ENCODE measurements around the gene BPIFB2. TPM values are rescaled to one million over a fixed set of nuclear protein-coding genes. Genes with fewer than 3 reads are reported as not detected.

The BPIFB2 gene
- polyA plus RNA-seq, 1 of the 3 experiments (the other 2 are of a cell fraction) = not detected

GRCh38 chr20:33028875-33029274 lies 21.4 kb downstream of the BPIFB2 start:
- H3F3A ChIP-seq (replicated peaks; ENCODE audit: insufficient read depth) = no peaks in the 10 kb centered on the region
- H2AFZ ChIP-seq (ENCODE audit: low read depth) = no peak overlapping the region
- CTCF ChIA-PET = interaction anchor here (0.6 kb wide), 1 partner anchor 131 kb away, joined by 3 read pairs; no protein-coding TSS in a partner anchor
- H3K4me3 ChIP-seq (ENCODE audit: low read depth in 2 of 2, low read length in 1 of 2) = no peak overlapping the region
- H3K9me3 ChIP-seq = no peaks in the 10 kb centered on the region
- H3K9ac ChIP-seq = no peak overlapping the region
- no peaks in the 10 kb centered on the region for H3K36me3 ChIP-seq (replicated peaks in 1 of 2; ENCODE audit: control insufficient read depth in 1 of 2, insufficient read depth in 2 of 2, low read length in 1 of 2)
- no peaks in the 10 kb centered on the region for H3K79me2 ChIP-seq (ENCODE audit: insufficient read depth)
- no peak for TF ChIP-seq RCOR1 (IDR thresholded peaks at IDR 0.05; ENCODE audit: low read length)
- TF ChIP-seq PBX3 (IDR thresholded peaks at IDR 0.05) = no peak
- TF ChIP-seq TAF1 (IDR thresholded peaks at IDR 0.05; ENCODE audit: borderline replicate concordance, low read depth, low read length) = no peak
- no peak for TF ChIP-seq POLR2AphosphoS5 (IDR thresholded peaks at IDR 0.05; ENCODE audit: low read depth, low read length)
- TF ChIP-seq FOXM1 (IDR thresholded peaks at IDR 0.05; ENCODE audit: low read depth) = no peak
- TF ChIP-seq NRF1 (IDR thresholded peaks at IDR 0.05; ENCODE audit: low read depth, low read length) = no peak
- no peak for TF ChIP-seq TEAD4 (IDR thresholded peaks at IDR 0.05; ENCODE audit: borderline replicate concordance, insufficient read depth)
- no peak for TF ChIP-seq EP300 (IDR thresholded peaks at IDR 0.05; ENCODE audit: borderline replicate concordance in 1 of 2, low read depth in 1 of 2, low read length in 1 of 2)
- no peak for TF ChIP-seq JUND (IDR thresholded peaks at IDR 0.05)
- TF ChIP-seq YY1 (IDR thresholded peaks at IDR 0.05; ENCODE audit: low read depth) = no peak
- TF ChIP-seq GABPA (IDR thresholded peaks at IDR 0.05; ENCODE audit: low read depth) = no peak
- TF ChIP-seq CHD2 (IDR thresholded peaks at IDR 0.05; ENCODE audit: low read length, partially characterized antibody) = no peak
- TF ChIP-seq, protein P1, sequence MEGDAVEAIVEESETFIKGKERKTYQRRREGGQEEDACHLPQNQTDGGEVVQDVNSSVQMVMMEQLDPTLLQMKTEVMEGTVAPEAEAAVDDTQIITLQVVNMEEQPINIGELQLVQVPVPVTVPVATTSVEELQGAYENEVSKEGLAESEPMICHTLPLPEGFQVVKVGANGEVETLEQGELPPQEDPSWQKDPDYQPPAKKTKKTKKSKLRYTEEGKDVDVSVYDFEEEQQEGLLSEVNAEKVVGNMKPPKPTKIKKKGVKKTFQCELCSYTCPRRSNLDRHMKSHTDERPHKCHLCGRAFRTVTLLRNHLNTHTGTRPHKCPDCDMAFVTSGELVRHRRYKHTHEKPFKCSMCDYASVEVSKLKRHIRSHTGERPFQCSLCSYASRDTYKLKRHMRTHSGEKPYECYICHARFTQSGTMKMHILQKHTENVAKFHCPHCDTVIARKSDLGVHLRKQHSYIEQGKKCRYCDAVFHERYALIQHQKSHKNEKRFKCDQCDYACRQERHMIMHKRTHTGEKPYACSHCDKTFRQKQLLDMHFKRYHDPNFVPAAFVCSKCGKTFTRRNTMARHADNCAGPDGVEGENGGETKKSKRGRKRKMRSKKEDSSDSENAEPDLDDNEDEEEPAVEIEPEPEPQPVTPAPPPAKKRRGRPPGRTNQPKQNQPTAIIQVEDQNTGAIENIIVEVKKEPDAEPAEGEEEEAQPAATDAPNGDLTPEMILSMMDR (IDR thresholded peaks at IDR 0.05) = no peak
- TF ChIP-seq RFX5 (IDR thresholded peaks at IDR 0.05; ENCODE audit: low read length) = no peak
- no peak for TF ChIP-seq FOXJ3 (CRISPR knock-in tag; IDR thresholded peaks at IDR 0.05)
- TF ChIP-seq SMC3 (IDR thresholded peaks at IDR 0.05; ENCODE audit: low read depth, low read length) = no peak
- no peak for TF ChIP-seq ELF1 (IDR thresholded peaks at IDR 0.05)
- TF ChIP-seq, protein P2, sequence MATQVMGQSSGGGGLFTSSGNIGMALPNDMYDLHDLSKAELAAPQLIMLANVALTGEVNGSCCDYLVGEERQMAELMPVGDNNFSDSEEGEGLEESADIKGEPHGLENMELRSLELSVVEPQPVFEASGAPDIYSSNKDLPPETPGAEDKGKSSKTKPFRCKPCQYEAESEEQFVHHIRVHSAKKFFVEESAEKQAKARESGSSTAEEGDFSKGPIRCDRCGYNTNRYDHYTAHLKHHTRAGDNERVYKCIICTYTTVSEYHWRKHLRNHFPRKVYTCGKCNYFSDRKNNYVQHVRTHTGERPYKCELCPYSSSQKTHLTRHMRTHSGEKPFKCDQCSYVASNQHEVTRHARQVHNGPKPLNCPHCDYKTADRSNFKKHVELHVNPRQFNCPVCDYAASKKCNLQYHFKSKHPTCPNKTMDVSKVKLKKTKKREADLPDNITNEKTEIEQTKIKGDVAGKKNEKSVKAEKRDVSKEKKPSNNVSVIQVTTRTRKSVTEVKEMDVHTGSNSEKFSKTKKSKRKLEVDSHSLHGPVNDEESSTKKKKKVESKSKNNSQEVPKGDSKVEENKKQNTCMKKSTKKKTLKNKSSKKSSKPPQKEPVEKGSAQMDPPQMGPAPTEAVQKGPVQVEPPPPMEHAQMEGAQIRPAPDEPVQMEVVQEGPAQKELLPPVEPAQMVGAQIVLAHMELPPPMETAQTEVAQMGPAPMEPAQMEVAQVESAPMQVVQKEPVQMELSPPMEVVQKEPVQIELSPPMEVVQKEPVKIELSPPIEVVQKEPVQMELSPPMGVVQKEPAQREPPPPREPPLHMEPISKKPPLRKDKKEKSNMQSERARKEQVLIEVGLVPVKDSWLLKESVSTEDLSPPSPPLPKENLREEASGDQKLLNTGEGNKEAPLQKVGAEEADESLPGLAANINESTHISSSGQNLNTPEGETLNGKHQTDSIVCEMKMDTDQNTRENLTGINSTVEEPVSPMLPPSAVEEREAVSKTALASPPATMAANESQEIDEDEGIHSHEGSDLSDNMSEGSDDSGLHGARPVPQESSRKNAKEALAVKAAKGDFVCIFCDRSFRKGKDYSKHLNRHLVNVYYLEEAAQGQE (IDR thresholded peaks at IDR 0.05; ENCODE audit: low read depth, low read length) = no peak
- TF ChIP-seq RXRA (IDR thresholded peaks at IDR 0.05; ENCODE audit: borderline replicate concordance, low read depth) = no peak
- TF ChIP-seq SIN3A (IDR thresholded peaks at IDR 0.05; ENCODE audit: borderline replicate concordance, low read depth, low read length) = no peak
- H3K27ac ChIP-seq (ENCODE audit: low read depth in 2 of 2, low read length in 1 of 2) = no peak overlapping the region
- WGBS (ENCODE audit: low lambda C conversion rate) = 3% methylated on average over 6 of the region's 7 CpGs
- POLR2A ChIA-PET = no interaction called here
- peaks cover 6% of the 10 kb centered on the region; the same call in 1 of the 2 replicates for H3K27me3 ChIP-seq (ENCODE audit: insufficient read depth)
- no peak overlapping the region for H3K4me2 ChIP-seq
- no peaks in the 10 kb centered on the region for H4K20me1 ChIP-seq (ENCODE audit: insufficient read depth)
- no peaks in the 10 kb centered on the region for H3K9me2 ChIP-seq
- DNase-seq = no peak
- H3K4me1 ChIP-seq (ENCODE audit: control insufficient read depth in 1 of 2, insufficient read depth in 2 of 2, low read depth in 1 of 2, low read length in 1 of 2) = no peaks in the 10 kb centered on the region

All from SK-N-SH (cell line).